Activated CD8-positive, alpha-beta memory T cell treated with anti-CD3 and anti-CD28 coated beads, Interleukin-2, amount 50 U/mL, for 1 hour (primary cell): ENCODE results near the gene IFRD2.
A peak's percentile ranks its signal among the peaks of the same experiment; 100 is the strongest.

Source experiments
- DNase-seq: peaks from one replicate; pipeline ENCODE4 v3.0.0-alpha.2; 2020; ENCODE audit errors: extremely low read depth

Gene IFRD2

GRCh38 chr3:50302095-50303012 is 10.1 kb upstream of the IFRD2 start:
- no peak for DNase-seq

GRCh38 chr3:50300681-50301254 is 8.5 kb upstream of the IFRD2 start:
- DNase-seq = no peak

- no peak for DNase-seq
Observed at GRCh38 chr3:50299929-50300680, 7.9 kb upstream of the IFRD2 start.

- no peak for DNase-seq
Observed at GRCh38 chr3:50299638-50299928, 7.4 kb upstream of the IFRD2 start.

GRCh38 chr3:50298836-50299637 is 6.8 kb upstream of the IFRD2 start, which contains the start of the genes HYAL3 and NAA80:
HYAL3 (minus strand) TSS chr3:50299405; CDS start chr3:50295602, 3,803 bp downstream.
NAA80 (minus strand) TSS chr3:50299405; CDS start chr3:50297463, 1,942 bp downstream.
- peak; percentile 98 for DNase-seq

- no peak for DNase-seq
Observed at GRCh38 chr3:50297896-50298725, 5.9 kb upstream of the IFRD2 start.

GRCh38 chr3:50297384-50297775 is 5.2 kb upstream of the IFRD2 start:
- no peak for DNase-seq

- DNase-seq = no peak
Observed at GRCh38 chr3:50296721-50297383, 4.6 kb upstream of the IFRD2 start.

- no peak for DNase-seq
Observed at GRCh38 chr3:50295553-50296431, 3.6 kb upstream of the IFRD2 start.

- no peak for DNase-seq
Observed at GRCh38 chr3:50294492-50295403, 2.5 kb upstream of the IFRD2 start.

GRCh38 chr3:50294089-50294488 is 1.9 kb upstream of the IFRD2 start:
- DNase-seq = no peak

- DNase-seq = no peak
Observed at GRCh38 chr3:50293079-50293801, 1.0 kb upstream of the IFRD2 start.

- no peak for DNase-seq
Observed at GRCh38 chr3:50290161-50290641, 2.0 kb downstream of the IFRD2 start.

- DNase-seq = no peak
Observed at GRCh38 chr3:50289130-50289529, 3.1 kb downstream of the IFRD2 start.

GRCh38 chr3:50288387-50289007 is 3.7 kb downstream of the IFRD2 start:
- DNase-seq = no peak

- DNase-seq = no peak
Observed at GRCh38 chr3:50287262-50287661, 5.0 kb downstream of the IFRD2 start.
